Gastrocnemius medialis (tissue), 4 donors: ENCODE results near the gene GTF2B. TPM values are rescaled to one million over a fixed set of nuclear protein-coding genes. Genes with fewer than 3 reads are reported as not detected.
A peak's percentile ranks its signal among the peaks of the same experiment; 100 is the strongest.
"Not testable (repeated sequence)": the region's sequence is repeated elsewhere in the genome, so short reads cannot be mapped to it uniquely, and the experiment has no call there.

Experiments
- ATAC-seq, 2 donors: fragments of 150-250 bp; one replicate each; pipeline ENCODE4 v1.9.1; 2016
- DNase-seq, 2 donors: peaks; one replicate each; pipeline ENCODE4 v3.0.0-alpha.2; 2019
- H3K27ac ChIP-seq, 4 donors: fragments of 200-600 bp; sonication (generic); 1 replicate in 1 of 4; 2 replicates in 3 of 4; pipeline ENCODE4 v1.5.1; 2016 to 2018; ENCODE audit warnings: mild to moderate bottlenecking in 2 of 4, moderate library complexity in 1 of 4
- H3K27me3 ChIP-seq, 3 donors: fragments of 200-600 bp; sonication (generic) in 2 of 3; 1 replicate in 1 of 3; 2 replicates in 2 of 3; pipeline versions ENCODE4 v1.5.1 to v1.6.0; 2016 to 2019; ENCODE audit warnings: mild to moderate bottlenecking in 1 of 3, moderate library complexity in 1 of 3
- H3K36me3 ChIP-seq, 2 donors: fragments of 200-600 bp; sonication (generic) in 1 of 2; one replicate each; pipeline ENCODE4 v1.5.1; 2017 to 2018
- H3K4me1 ChIP-seq, 2 donors: fragments of 200-600 bp; sonication (generic) in 1 of 2; one replicate each; pipeline ENCODE4 v1.5.1; 2016 to 2017; ENCODE audit warnings: mild to moderate bottlenecking in 2 of 2
- H3K4me3 ChIP-seq, 4 donors: fragments of 200-600 bp; sonication (generic) in 3 of 4; 1 replicate in 1 of 4; 2 replicates in 3 of 4; pipeline ENCODE4 v1.5.1; 2016 to 2019; ENCODE audit warnings: mild to moderate bottlenecking in 2 of 4
- H3K9me3 ChIP-seq, 3 donors: fragments of 200-600 bp; sonication (generic) in 2 of 3; 1 replicate in 1 of 3; 2 replicates in 2 of 3; pipeline ENCODE4 v1.5.1; 2016 to 2019
- CTCF ChIP-seq, 5 experiments: fragments of 450-650 bp in 3 of 5; fragments of 200-600 bp in 2 of 5; sonication (generic) in 2 of 5; IDR thresholded peaks in 4 of 5; conservative IDR thresholded peaks in 1 of 5; 1 replicate in 4 of 5; 2 replicates in 1 of 5; pipeline ENCODE4 v1.5.1; 2016 to 2019; ENCODE audit warnings: antibody characterized with exemption in 5 of 5, mild to moderate bottlenecking in 3 of 5, moderate library complexity in 3 of 5
- POLR2A ChIP-seq, 2 donors: fragments of 450-650 bp; IDR thresholded peaks; one replicate each; pipeline ENCODE4 v1.6.1; 2017; ENCODE audit warnings: antibody characterized with exemption in 2 of 2, mild to moderate bottlenecking in 2 of 2, moderate library complexity in 2 of 2
- in situ Hi-C, 4 donors: fragments of 200-750 bp; cut with MboI; loops; one replicate each; pipeline versions ENCODE4 v1.15.0 to v1.8.0; 2017; ENCODE audit warnings: low sequenced_read_pairs in 4 of 4
- intact Hi-C: fragments of 100-400 bp; cut with DNase I; formaldehyde crosslinking; loops from one replicate; pipeline ENCODE4 v1.15.1; 2023; ENCODE audit warnings: low total_unique reads
- total RNA-seq, 4 donors: library from RNA; depleted of rRNA; stranded (reverse); fragments of >200 nt; gene quantifications; one replicate each; pipeline versions ENCODE4 v1.1.0 to v1.2.3, GENCODE V29; 2016

Gene GTF2B
- total RNA-seq, 4 donors from 2014 or later = 20.2 to 30.3 (median 24.7) TPM

DNA sequence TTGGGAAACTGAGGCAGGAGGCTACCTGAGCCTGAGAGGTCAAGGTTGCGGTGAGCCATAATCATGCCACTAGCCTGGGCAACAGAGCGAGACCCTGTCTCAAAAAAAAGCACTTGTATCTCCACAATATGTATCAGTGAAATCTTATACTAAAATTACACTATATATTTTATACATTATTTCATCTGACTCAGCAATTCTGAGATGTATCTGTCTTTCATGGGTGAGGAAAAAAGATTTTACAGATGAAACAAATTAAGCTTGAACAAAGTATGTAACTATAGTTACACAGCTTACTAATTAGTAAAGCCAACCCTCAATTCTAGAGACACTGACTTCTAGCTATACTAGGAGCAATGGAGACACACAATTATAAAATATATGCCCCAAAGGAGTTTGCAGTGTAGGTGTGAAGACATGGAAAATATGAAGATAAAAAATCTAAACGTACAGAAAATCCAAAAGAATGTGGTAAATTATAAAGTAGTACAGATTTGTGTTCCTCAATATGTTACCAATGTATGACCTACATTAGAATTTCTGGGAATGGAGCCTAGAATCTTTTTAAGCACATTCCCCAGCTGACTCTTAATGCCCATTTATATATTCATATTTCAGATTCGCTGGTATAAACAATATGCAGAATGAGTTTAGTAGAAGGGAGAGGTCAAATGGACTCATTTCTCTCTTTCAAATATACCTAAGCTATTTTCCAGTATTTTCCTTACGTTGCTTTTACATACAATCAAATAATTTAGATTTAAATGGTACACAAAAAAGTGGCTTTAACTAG lies 14.6 kb downstream of the GTF2B start:
- Histone ChIP-seq H3K4me1 (peaks cover 17 to 28% of the 10 kb centered on the region in 2 donors), H3K27ac (no peak overlapping the region), H3K9me3 (no peaks in the 10 kb centered on the region), H3K27me3 (no peaks in the 10 kb centered on the region), H3K4me3 (no peak overlapping the region), H3K36me3 (no peaks in the 10 kb centered on the region)
- ATAC-seq = no peak
- in situ Hi-C loops (loop anchor here in 3 of 4 donors (10.0 kb wide), 3 partner anchors 72 to 222 kb away; no protein-coding TSS in a partner anchor), intact Hi-C loops (loop anchor here (5.0 kb wide), 2 partner anchors 74 to 224 kb away; no protein-coding TSS in a partner anchor)
- DNase-seq = no peak
- TF ChIP-seq CTCF (IDR thresholded peaks at IDR 0.05 in 4 of 5, conservative IDR thresholded peaks at IDR 0.05 in 1 of 5) = no peak

DNA sequence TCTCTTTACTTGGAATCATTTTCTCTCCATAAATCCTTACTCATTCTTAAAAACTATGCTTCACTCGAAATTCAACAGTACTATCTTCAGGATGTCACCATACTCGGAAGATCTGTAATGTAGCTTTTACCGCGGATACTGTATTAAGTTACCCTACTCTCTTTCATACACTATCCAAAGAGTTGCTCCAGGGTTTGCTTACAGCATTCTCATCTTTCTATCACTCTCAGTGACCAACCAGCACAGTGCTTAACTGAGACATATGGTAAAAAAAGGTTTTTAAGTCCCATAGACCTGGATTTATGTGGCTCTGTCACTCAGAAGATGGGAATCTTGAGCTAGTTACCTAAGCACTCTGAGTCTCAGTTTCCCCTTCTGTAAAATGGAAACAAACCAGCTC lies 15.8 kb downstream of the GTF2B start:
- intact Hi-C loops (loop anchor here (5.0 kb wide), 2 partner anchors 73 to 223 kb away; no protein-coding TSS in a partner anchor), in situ Hi-C loops (loop anchor here in 3 of 4 donors (10.0 kb wide), 3 partner anchors 71 to 221 kb away; no protein-coding TSS in a partner anchor)
- TF ChIP-seq POLR2A (IDR thresholded peaks at IDR 0.05) = no peak
- TF ChIP-seq CTCF (IDR thresholded peaks at IDR 0.05 in 4 of 5, conservative IDR thresholded peaks at IDR 0.05 in 1 of 5) = no peak
- Histone ChIP-seq H3K27ac (no peak overlapping the region), H3K4me1 (peaks cover 17 to 28% of the 10 kb centered on the region in 2 donors), H3K27me3 (no peaks in the 10 kb centered on the region), H3K36me3 (no peaks in the 10 kb centered on the region), H3K4me3 (no peak overlapping the region), H3K9me3 (no peaks in the 10 kb centered on the region)
- ATAC-seq (peak in 1 of 2 donors; percentile 47), DNase-seq (no peak)

DNA sequence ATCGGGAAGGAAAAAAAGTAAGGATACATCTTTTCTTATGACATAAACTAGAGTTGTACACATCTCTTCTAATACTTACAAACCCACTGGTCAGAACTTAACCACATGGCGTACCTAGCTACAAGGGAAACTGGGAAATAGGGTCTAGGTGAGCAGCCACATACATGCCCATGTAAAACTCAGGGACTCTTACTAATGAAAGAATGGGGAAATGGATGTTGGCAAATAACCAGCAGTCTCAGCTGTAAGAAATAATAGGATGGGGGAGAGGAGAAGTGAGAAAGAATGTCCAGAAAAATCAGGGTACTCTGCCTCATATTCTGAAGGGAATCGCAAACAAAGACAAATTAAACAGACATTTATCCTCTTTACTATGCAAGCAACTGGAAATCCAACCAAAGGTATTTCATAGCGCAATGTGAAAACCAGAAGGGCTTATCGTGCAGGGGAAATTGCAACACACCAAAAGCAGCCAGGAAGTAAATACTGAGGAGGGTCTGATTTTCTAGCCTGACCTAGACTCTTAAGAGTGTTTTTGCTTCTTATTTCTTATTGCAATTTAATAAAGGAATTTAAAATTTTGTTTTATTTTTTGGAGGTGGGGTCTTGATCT lies 17.5 kb downstream of the GTF2B start:
- in situ Hi-C loops = loop anchor here (10.0 to 25.0 kb wide), 4 partner anchors 69 to 219 kb away; no protein-coding TSS in a partner anchor

GRCh38 chr1:88869644-88870043 lies 21.7 kb downstream of the GTF2B start:
- in situ Hi-C loops = loop anchor here (10.0 to 25.0 kb wide), 4 partner anchors 65 to 215 kb away; no protein-coding TSS in a partner anchor
- peaks cover 5 to 18% of the 10 kb centered on the region in 2 donors for H3K4me1 ChIP-seq
- H3K27me3 ChIP-seq, intact Hi-C loops, H3K4me3 ChIP-seq, H3K9me3 ChIP-seq, H3K27ac ChIP-seq, H3K36me3 ChIP-seq: not testable (repeated sequence)
- ATAC-seq (peak in 1 of 2 donors; percentile 56), DNase-seq (peak in 1 of 2 donors; percentile 37)

More for the DNA sequence above, 17.5 kb downstream of the GTF2B start:
- Histone ChIP-seq H3K4me1 (peaks cover 17 to 28% of the 10 kb centered on the region in 2 donors), H3K27ac (no peak overlapping the region), H3K4me3 (no peak overlapping the region), H3K9me3 (no peaks in the 10 kb centered on the region), H3K36me3 (no peaks in the 10 kb centered on the region), H3K27me3 (no peaks in the 10 kb centered on the region)
- no peak for ATAC-seq
- intact Hi-C loops = no loop called here
- no peak for DNase-seq
- TF ChIP-seq POLR2A (IDR thresholded peaks at IDR 0.05) (no peak), CTCF (IDR thresholded peaks at IDR 0.05 in 4 of 5, conservative IDR thresholded peaks at IDR 0.05 in 1 of 5) (no peak)
